ENCODE data around the gene KRTAP15-1.

GRCh38 chr21:30430170-30430655 lies 9.9 kb upstream of the KRTAP15-1 start, which contains the start of gene KRTAP13-4:
- no peak for TF ChIP-seq POLR2A (IDR thresholded peaks at IDR 0.05)
- no peak for TF ChIP-seq CTCF (IDR thresholded peaks at IDR 0.05)

All from uterus (tissue), 2 donors.